Glomerular visceral epithelial cell (primary cell): Measurements from ENCODE around the gene SH2D4B.
"Not testable (repeated sequence)": the region's sequence is repeated elsewhere in the genome, so short reads cannot be mapped to it uniquely, and the experiment has no call there.

Experiments
- DNase-seq: peaks from one replicate; pipeline ENCODE4 v3.0.0-alpha.2; 2016; ENCODE audit errors: extremely low spot score

Gene SH2D4B

GRCh38 chr10:80542652-80543318, 5.1 kb downstream of the SH2D4B start:
- no peak for DNase-seq

- DNase-seq, result not testable (repeated sequence)
These were observed 5.6 kb downstream of the SH2D4B start for GRCh38 chr10:80543319-80543672.

- DNase-seq, result no peak
These were observed 6.7 kb downstream of the SH2D4B start for GRCh38 chr10:80544316-80544953.

- no peak for DNase-seq
These were observed 7.7 kb downstream of the SH2D4B start for GRCh38 chr10:80545258-80545881.

GRCh38 chr10:80552151-80552646, 14.5 kb downstream of the SH2D4B start:
- DNase-seq, result no peak

- DNase-seq, result no peak
These were observed 15.7 kb downstream of the SH2D4B start for GRCh38 chr10:80553436-80553835.

- DNase-seq, result no peak
These were observed 16.3 kb downstream of the SH2D4B start for GRCh38 chr10:80554050-80554449.

GRCh38 chr10:80555415-80555814, 17.7 kb downstream of the SH2D4B start:
- no peak for DNase-seq

- no peak for DNase-seq
These were observed 24.2 kb downstream of the SH2D4B start for GRCh38 chr10:80561950-80562349.

GRCh38 chr10:80567292-80567691, 29.6 kb downstream of the SH2D4B start:
- DNase-seq, result no peak

- no peak for DNase-seq
These were observed 31.6 kb downstream of the SH2D4B start for GRCh38 chr10:80569131-80569895.

GRCh38 chr10:80571352-80571751, 33.6 kb downstream of the SH2D4B start:
- DNase-seq, result no peak

- DNase-seq, result no peak
These were observed 41.6 kb downstream of the SH2D4B start for GRCh38 chr10:80579181-80579763.

- DNase-seq, result no peak
These were observed 42.3 kb downstream of the SH2D4B start for GRCh38 chr10:80579849-80580637.

- DNase-seq, result no peak
These were observed 43.2 kb downstream of the SH2D4B start for GRCh38 chr10:80580638-80581468.

- no peak for DNase-seq
These were observed 43.8 kb downstream of the SH2D4B start for GRCh38 chr10:80581469-80581835.

GRCh38 chr10:80582286-80582960, 44.7 kb downstream of the SH2D4B start:
- DNase-seq, result no peak

GRCh38 chr10:80583685-80584084, 46.0 kb downstream of the SH2D4B start:
- no peak for DNase-seq

GRCh38 chr10:80585812-80586211, 48.1 kb downstream of the SH2D4B start:
- no peak for DNase-seq

GRCh38 chr10:80588546-80588945, 50.8 kb downstream of the SH2D4B start:
- no peak for DNase-seq
